GM18870 (cell line): Measurements from ENCODE around the gene DTNA.
A peak's percentile ranks its signal among the peaks of the same experiment; 100 is the strongest.
"Not testable (repeated sequence)": the region's sequence is repeated elsewhere in the genome, so short reads cannot be mapped to it uniquely, and the experiment has no call there.

ENCODE experiments used
- ATAC-seq: cut with Tn5 transposase; IDR thresholded peaks from one replicate; pipeline ENCODE4 v1.9.1; 2021; ENCODE audit warnings: moderate library complexity; ENCODE audit not compliant: unreplicated experiment

DTNA gene

GRCh38 chr18:34709750-34710441 lies at the start of gene DTNA:
Gene DTNA, plus strand, starts transcription at chr18:34710298. Its CDS starts 45,679 bp downstream, at chr18:34755977.
- no peak for ATAC-seq

GRCh38 chr18:34660572-34660971 lies 49.5 kb upstream of the DTNA start:
- ATAC-seq = no peak

GRCh38 chr18:34661464-34662087 lies 48.5 kb upstream of the DTNA start:
- ATAC-seq = peak; percentile 79

GRCh38 chr18:34676816-34677574 lies 33.1 kb upstream of the DTNA start:
- no peak for ATAC-seq

GRCh38 chr18:34689750-34690149 lies 20.3 kb upstream of the DTNA start:
- not testable (repeated sequence) for ATAC-seq

GRCh38 chr18:34691614-34692013 lies 18.5 kb upstream of the DTNA start:
- no peak for ATAC-seq

- no peak for ATAC-seq
These were observed 15.4 kb upstream of the DTNA start for GRCh38 chr18:34694591-34695165.

- no peak for ATAC-seq
These were observed 14.8 kb upstream of the DTNA start for GRCh38 chr18:34695310-34695709.

GRCh38 chr18:34696671-34697070 lies 13.4 kb upstream of the DTNA start:
- ATAC-seq = no peak

- ATAC-seq = no peak
These were observed 12.9 kb upstream of the DTNA start for GRCh38 chr18:34697233-34697632.

- no peak for ATAC-seq
These were observed 12.2 kb upstream of the DTNA start for GRCh38 chr18:34697891-34698290.

- no peak for ATAC-seq
These were observed 8.2 kb upstream of the DTNA start for GRCh38 chr18:34701911-34702310.

GRCh38 chr18:34702814-34703213 lies 7.3 kb upstream of the DTNA start:
- no peak for ATAC-seq

GRCh38 chr18:34704074-34704473 lies 6.0 kb upstream of the DTNA start:
- no peak for ATAC-seq

- ATAC-seq = no peak
These were observed 5.3 kb upstream of the DTNA start for GRCh38 chr18:34704823-34705222.

- ATAC-seq = no peak
These were observed 2.4 kb upstream of the DTNA start for GRCh38 chr18:34707670-34708069.

GRCh38 chr18:34709104-34709503 lies 994 bp upstream of the DTNA start:
- ATAC-seq = no peak

- no peak for ATAC-seq
These were observed 388 bp downstream of the DTNA start for GRCh38 chr18:34710458-34710914.

GRCh38 chr18:34710934-34711333 lies 836 bp downstream of the DTNA start:
- ATAC-seq = no peak

GRCh38 chr18:34716111-34716510 lies 6.0 kb downstream of the DTNA start:
- ATAC-seq = not testable (repeated sequence)

- no peak for ATAC-seq
These were observed 8.5 kb downstream of the DTNA start for GRCh38 chr18:34718610-34719009.
